ENCODE data around the gene CHRDL2. TPM values are rescaled to one million over a fixed set of nuclear protein-coding genes. Genes with fewer than 3 reads are reported as not detected.

CHRDL2 gene
- total RNA-seq, 1 experiment from 2014 or later = not detected

DNA sequence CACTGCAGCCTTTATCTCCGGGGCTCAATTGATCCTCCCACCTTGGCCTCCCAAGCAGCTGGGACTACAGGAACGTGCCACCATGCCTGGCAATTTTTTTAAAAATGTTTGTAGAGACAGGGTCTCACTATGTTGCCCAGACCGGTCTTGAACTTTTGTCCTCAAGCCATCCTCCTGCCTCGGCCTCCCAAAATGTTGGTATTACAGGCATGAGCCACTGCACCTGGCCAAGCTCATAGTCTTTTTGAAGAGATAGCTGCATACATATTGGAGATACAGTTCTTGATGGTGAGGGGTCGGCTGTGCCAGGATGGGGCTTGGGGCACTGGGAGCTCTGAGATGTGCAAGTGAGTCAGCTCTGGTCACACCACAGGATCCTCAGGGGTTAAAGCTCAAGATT is 53.2 kb downstream of the CHRDL2 start:
- CTCF ChIA-PET = no interaction called here
- Histone ChIP-seq H3K36me3 (ENCODE audit: control insufficient read depth in 1 of 2, insufficient read depth in 2 of 2, low read length in 2 of 2) (no peaks in the 10 kb centered on the region), H4K20me1 (ENCODE audit: insufficient read depth) (no peaks in the 10 kb centered on the region), H3K4me3 (replicated peaks in 1 of 2; ENCODE audit: low read depth in 1 of 2, low read length in 2 of 2) (no peak overlapping the region), H3K27me3 (ENCODE audit: insufficient read depth, low read length) (no peaks in the 10 kb centered on the region), H3K9me3 (ENCODE audit: control insufficient read depth in 1 of 2, insufficient read depth in 1 of 2, low read depth in 1 of 2, low read length in 2 of 2) (no peaks in the 10 kb centered on the region), H2AFZ (ENCODE audit: low read depth, low read length, poor library complexity, severe bottlenecking) (no peak overlapping the region), H3K4me2 (ENCODE audit: low read length) (no peak overlapping the region), H3K27ac (ENCODE audit: low read depth, low read length) (no peak overlapping the region), H3K4me1 (ENCODE audit: control insufficient read depth in 1 of 2, insufficient read depth in 2 of 2, low read length in 2 of 2) (no peaks in the 10 kb centered on the region), H3K9me2 (ENCODE audit: insufficient read depth) (no peaks in the 10 kb centered on the region), H3K79me2 (ENCODE audit: insufficient read depth, low read length) (no peaks in the 10 kb centered on the region), H3K9ac (ENCODE audit: low read length) (no peak overlapping the region)
- no peak for TF ChIP-seq CEBPB (IDR thresholded peaks at IDR 0.05; ENCODE audit: low read depth)
- TF ChIP-seq EZH2phosphoT487 (IDR thresholded peaks at IDR 0.05; ENCODE audit: borderline replicate concordance) = no peak
- TF ChIP-seq ZFX (IDR thresholded peaks at IDR 0.05) = no peak
- TF ChIP-seq, protein P1, sequence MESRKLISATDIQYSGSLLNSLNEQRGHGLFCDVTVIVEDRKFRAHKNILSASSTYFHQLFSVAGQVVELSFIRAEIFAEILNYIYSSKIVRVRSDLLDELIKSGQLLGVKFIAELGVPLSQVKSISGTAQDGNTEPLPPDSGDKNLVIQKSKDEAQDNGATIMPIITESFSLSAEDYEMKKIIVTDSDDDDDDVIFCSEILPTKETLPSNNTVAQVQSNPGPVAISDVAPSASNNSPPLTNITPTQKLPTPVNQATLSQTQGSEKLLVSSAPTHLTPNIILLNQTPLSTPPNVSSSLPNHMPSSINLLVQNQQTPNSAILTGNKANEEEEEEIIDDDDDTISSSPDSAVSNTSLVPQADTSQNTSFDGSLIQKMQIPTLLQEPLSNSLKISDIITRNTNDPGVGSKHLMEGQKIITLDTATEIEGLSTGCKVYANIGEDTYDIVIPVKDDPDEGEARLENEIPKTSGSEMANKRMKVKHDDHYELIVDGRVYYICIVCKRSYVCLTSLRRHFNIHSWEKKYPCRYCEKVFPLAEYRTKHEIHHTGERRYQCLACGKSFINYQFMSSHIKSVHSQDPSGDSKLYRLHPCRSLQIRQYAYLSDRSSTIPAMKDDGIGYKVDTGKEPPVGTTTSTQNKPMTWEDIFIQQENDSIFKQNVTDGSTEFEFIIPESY (IDR thresholded peaks at IDR 0.05; ENCODE audit: extremely low read depth, insufficient replicate concordance, low read length) = no peak
- TF ChIP-seq, protein P2, sequence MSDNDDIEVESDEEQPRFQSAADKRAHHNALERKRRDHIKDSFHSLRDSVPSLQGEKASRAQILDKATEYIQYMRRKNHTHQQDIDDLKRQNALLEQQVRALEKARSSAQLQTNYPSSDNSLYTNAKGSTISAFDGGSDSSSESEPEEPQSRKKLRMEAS (IDR thresholded peaks at IDR 0.05) = no peak
- no peak for TF ChIP-seq SP1 (IDR thresholded peaks at IDR 0.05; ENCODE audit: low read depth)
- TF ChIP-seq, protein P3, sequence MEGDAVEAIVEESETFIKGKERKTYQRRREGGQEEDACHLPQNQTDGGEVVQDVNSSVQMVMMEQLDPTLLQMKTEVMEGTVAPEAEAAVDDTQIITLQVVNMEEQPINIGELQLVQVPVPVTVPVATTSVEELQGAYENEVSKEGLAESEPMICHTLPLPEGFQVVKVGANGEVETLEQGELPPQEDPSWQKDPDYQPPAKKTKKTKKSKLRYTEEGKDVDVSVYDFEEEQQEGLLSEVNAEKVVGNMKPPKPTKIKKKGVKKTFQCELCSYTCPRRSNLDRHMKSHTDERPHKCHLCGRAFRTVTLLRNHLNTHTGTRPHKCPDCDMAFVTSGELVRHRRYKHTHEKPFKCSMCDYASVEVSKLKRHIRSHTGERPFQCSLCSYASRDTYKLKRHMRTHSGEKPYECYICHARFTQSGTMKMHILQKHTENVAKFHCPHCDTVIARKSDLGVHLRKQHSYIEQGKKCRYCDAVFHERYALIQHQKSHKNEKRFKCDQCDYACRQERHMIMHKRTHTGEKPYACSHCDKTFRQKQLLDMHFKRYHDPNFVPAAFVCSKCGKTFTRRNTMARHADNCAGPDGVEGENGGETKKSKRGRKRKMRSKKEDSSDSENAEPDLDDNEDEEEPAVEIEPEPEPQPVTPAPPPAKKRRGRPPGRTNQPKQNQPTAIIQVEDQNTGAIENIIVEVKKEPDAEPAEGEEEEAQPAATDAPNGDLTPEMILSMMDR (IDR thresholded peaks at IDR 0.05 in 2 of 3, conservative IDR thresholded peaks at IDR 0.05 in 1 of 3; ENCODE audit: borderline replicate concordance in 1 of 3, insufficient read depth in 1 of 3, low read depth in 2 of 3, low read length in 2 of 3) = no peak
- no peak for TF ChIP-seq SRF (IDR thresholded peaks at IDR 0.05; ENCODE audit: low read depth)
- TF ChIP-seq YY1 (IDR thresholded peaks at IDR 0.05; ENCODE audit: extremely low read depth, insufficient replicate concordance, low read depth, low read length) = no peak
- no peak for TF ChIP-seq ELF1 (IDR thresholded peaks at IDR 0.05; ENCODE audit: borderline replicate concordance, low read depth)
- TF ChIP-seq RAD21 (IDR thresholded peaks at IDR 0.05; ENCODE audit: low read depth) = no peak
- no peak for TF ChIP-seq TCF7L2 (IDR thresholded peaks at IDR 0.05; ENCODE audit: borderline replicate concordance, extremely low read depth, insufficient read depth, insufficient read length)
- TF ChIP-seq, protein P4, sequence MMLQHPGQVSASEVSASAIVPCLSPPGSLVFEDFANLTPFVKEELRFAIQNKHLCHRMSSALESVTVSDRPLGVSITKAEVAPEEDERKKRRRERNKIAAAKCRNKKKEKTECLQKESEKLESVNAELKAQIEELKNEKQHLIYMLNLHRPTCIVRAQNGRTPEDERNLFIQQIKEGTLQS (IDR thresholded peaks at IDR 0.05) = no peak
- TF ChIP-seq FOSL1 (IDR thresholded peaks at IDR 0.05; ENCODE audit: low read depth) = no peak
- TF ChIP-seq, protein P5, sequence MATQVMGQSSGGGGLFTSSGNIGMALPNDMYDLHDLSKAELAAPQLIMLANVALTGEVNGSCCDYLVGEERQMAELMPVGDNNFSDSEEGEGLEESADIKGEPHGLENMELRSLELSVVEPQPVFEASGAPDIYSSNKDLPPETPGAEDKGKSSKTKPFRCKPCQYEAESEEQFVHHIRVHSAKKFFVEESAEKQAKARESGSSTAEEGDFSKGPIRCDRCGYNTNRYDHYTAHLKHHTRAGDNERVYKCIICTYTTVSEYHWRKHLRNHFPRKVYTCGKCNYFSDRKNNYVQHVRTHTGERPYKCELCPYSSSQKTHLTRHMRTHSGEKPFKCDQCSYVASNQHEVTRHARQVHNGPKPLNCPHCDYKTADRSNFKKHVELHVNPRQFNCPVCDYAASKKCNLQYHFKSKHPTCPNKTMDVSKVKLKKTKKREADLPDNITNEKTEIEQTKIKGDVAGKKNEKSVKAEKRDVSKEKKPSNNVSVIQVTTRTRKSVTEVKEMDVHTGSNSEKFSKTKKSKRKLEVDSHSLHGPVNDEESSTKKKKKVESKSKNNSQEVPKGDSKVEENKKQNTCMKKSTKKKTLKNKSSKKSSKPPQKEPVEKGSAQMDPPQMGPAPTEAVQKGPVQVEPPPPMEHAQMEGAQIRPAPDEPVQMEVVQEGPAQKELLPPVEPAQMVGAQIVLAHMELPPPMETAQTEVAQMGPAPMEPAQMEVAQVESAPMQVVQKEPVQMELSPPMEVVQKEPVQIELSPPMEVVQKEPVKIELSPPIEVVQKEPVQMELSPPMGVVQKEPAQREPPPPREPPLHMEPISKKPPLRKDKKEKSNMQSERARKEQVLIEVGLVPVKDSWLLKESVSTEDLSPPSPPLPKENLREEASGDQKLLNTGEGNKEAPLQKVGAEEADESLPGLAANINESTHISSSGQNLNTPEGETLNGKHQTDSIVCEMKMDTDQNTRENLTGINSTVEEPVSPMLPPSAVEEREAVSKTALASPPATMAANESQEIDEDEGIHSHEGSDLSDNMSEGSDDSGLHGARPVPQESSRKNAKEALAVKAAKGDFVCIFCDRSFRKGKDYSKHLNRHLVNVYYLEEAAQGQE (IDR thresholded peaks at IDR 0.05; ENCODE audit: low read depth) = no peak
- no peak for TF ChIP-seq POLR2A (IDR thresholded peaks at IDR 0.05; ENCODE audit: borderline replicate concordance, extremely low read depth, insufficient read depth, insufficient read length)
- no peak for TF ChIP-seq POLR2AphosphoS5 (IDR thresholded peaks at IDR 0.05; ENCODE audit: low read depth, low read length)
- TF ChIP-seq JUND (IDR thresholded peaks at IDR 0.05) = no peak
- TF ChIP-seq CBX3 (IDR thresholded peaks at IDR 0.05; ENCODE audit: low read depth) = no peak
- POLR2A ChIA-PET = no interaction called here
- DNase-seq (ENCODE audit: low read depth, low spot score) (no peak), ATAC-seq (no peak)
- intact Hi-C loops (cut with micrococcal nuclease) = no loop called here
- RAD21 ChIA-PET (ENCODE audit: low non-redundant PET in 1 of 2, low total read pairs in 2 of 2, uncharacterized antibody in 2 of 2, unreplicated experiment in 2 of 2) = no interaction called here
- BruUV-seq (replicated peaks) = no TSS peak

All from HCT116 (cell line).